H1 (cell line): ENCODE data around the gene SPRYD3. TPM values are rescaled to one million over a fixed set of nuclear protein-coding genes. Genes with fewer than 3 reads are reported as not detected.

Experiments used
- CTCF ChIA-PET: fragments of 300-600 bp; sonication (Branson Sonifier 250); formaldehyde crosslinking; loops from one replicate; lab custom pipeline; 2021; ENCODE audit not compliant: partially characterized antibody; lab: Charles Lee
- POLR2A ChIA-PET: fragments of 300-600 bp; sonication (Branson Sonifier 250); formaldehyde crosslinking; loops from one replicate; lab custom pipeline; 2021; ENCODE audit warnings: inconsistent platforms; ENCODE audit not compliant: partially characterized antibody; lab: Charles Lee
- DNase-seq, 2 experiments: peaks; one replicate each; pipeline versions ENCODE4 v3.0.0 to v3.0.0-alpha.2; 2010 to 2022; ENCODE audit warnings: low spot score in 2 of 2, low read depth in 1 of 2, mixed read lengths in 1 of 2
- FAIRE-seq: peaks from 2 replicates; lab custom pipeline; 2011; peaks lifted over from hg19 to GRCh38; lab: Jason Lieb, UNC
- H2AFZ ChIP-seq: 2 replicates; pipeline ENCODE4 v1.8.1; 2012; ENCODE audit warnings: low read length, inconsistent platforms
- H2AK5ac ChIP-seq: 2 replicates; pipeline ENCODE4 v1.6.1; 2013; ENCODE audit warnings: low read depth, low read length
- H2BK120ac ChIP-seq: replicated peaks from 2 replicates; pipeline ENCODE3; 2013; ENCODE audit warnings: low read depth, low read length, inconsistent platforms
- H2BK12ac ChIP-seq: 2 replicates; pipeline ENCODE4 v1.6.1; 2013; ENCODE audit warnings: low read depth, low read length
- H2BK15ac ChIP-seq: 2 replicates; pipeline ENCODE4 v1.6.1; 2013; ENCODE audit warnings: low read length
- H2BK20ac ChIP-seq: 2 replicates; pipeline ENCODE4 v1.6.1; 2013; ENCODE audit warnings: low read length
- H2BK5ac ChIP-seq: 2 replicates; pipeline ENCODE4 v1.6.1; 2013; ENCODE audit warnings: low read depth, low read length
- H3K14ac ChIP-seq: 2 replicates; pipeline ENCODE4 v1.6.1; 2013; ENCODE audit warnings: inconsistent platforms; ENCODE audit not compliant: insufficient read length
- H3K18ac ChIP-seq: 2 replicates; pipeline ENCODE4 v1.6.1; 2013; ENCODE audit warnings: low read length; ENCODE audit errors: extremely low read depth
- H3K23ac ChIP-seq: 2 replicates; pipeline ENCODE4 v1.6.1; 2013; ENCODE audit warnings: inconsistent platforms; ENCODE audit not compliant: insufficient read length
- H3K23me2 ChIP-seq: 2 replicates; pipeline ENCODE4 v1.6.1; 2013; ENCODE audit warnings: low read depth, low read length
- H3K27ac ChIP-seq: 2 replicates; pipeline ENCODE4 v1.6.1; 2011; ENCODE audit warnings: low read depth, low read length, inconsistent platforms
- H3K27me3 ChIP-seq, 4 experiments: replicated peaks in 1 of 4; 1 replicate in 1 of 4; 2 replicates in 3 of 4; pipeline versions ENCODE4 v1.6.1 to v1.8.1; 2011 to 2013; ENCODE audit warnings: low read length in 3 of 4, mild to moderate bottlenecking in 3 of 4, inconsistent platforms in 2 of 4, mixed read lengths in 2 of 4, moderate library complexity in 1 of 4; ENCODE audit not compliant: control insufficient read depth in 3 of 4, insufficient read depth in 3 of 4; ENCODE audit errors: extremely low read depth in 1 of 4
- H3K36me3 ChIP-seq, 4 experiments: 2 replicates each; pipeline versions ENCODE4 v1.6.1 to v1.8.1; 2011 to 2013; ENCODE audit warnings: mild to moderate bottlenecking in 4 of 4, low read length in 3 of 4, moderate library complexity in 2 of 4, control low read depth in 1 of 4, inconsistent platforms in 1 of 4; ENCODE audit not compliant: insufficient read depth in 4 of 4, control insufficient read depth in 2 of 4
- H3K4ac ChIP-seq: replicated peaks from 2 replicates; pipeline ENCODE3; 2013; ENCODE audit warnings: low read length, low read depth, mixed read lengths, inconsistent platforms; ENCODE audit not compliant: insufficient read length
- H3K4me1 ChIP-seq, 4 experiments: replicated peaks in 1 of 4; 1 replicate in 1 of 4; 2 replicates in 3 of 4; pipeline versions ENCODE4 v1.6.1 to v1.8.1; 2011 to 2013; ENCODE audit warnings: low read length in 3 of 4, inconsistent platforms in 2 of 4, mixed read lengths in 1 of 4; ENCODE audit not compliant: insufficient read depth in 4 of 4, control insufficient read depth in 3 of 4
- H3K4me2 ChIP-seq, 2 experiments: 2 replicates each; pipeline versions ENCODE4 v1.6.1 to v1.8.1; 2011 to 2013; ENCODE audit warnings: low read depth in 2 of 2, low read length in 2 of 2, control low read depth in 1 of 2, inconsistent platforms in 1 of 2, mild to moderate bottlenecking in 1 of 2; ENCODE audit not compliant: insufficient read depth in 1 of 2
- H3K4me3 ChIP-seq, 4 experiments: fragments of 200-600, 300-600 bp in 1 of 4; sonication (generic), shearing (Covaris generic), sonication (Bioruptor Twin) in 1 of 4; 2 replicates each; pipeline versions ENCODE4 v1.5.1 to v1.8.1; 2011 to 2016; ENCODE audit warnings: low read length in 4 of 4, low read depth in 3 of 4, control low read depth in 2 of 4, inconsistent platforms in 2 of 4, mild to moderate bottlenecking in 2 of 4, mixed read lengths in 1 of 4, moderate library complexity in 1 of 4; ENCODE audit not compliant: insufficient read depth in 2 of 4; ENCODE audit errors: extremely low read depth in 1 of 4
- H3K56ac ChIP-seq: replicated peaks from 2 replicates; pipeline ENCODE3; 2013; ENCODE audit warnings: low read depth, mild to moderate bottlenecking, mixed read lengths, low read length, inconsistent platforms; ENCODE audit not compliant: insufficient read length
- H3K79me1 ChIP-seq: 2 replicates; pipeline ENCODE4 v1.6.1; 2013; ENCODE audit warnings: low read depth, low read length, control low read depth
- H3K79me2 ChIP-seq, 2 experiments: 2 replicates each; pipeline versions ENCODE4 v1.6.1 to v1.8.1; 2012 to 2013; ENCODE audit warnings: low read length in 2 of 2, mild to moderate bottlenecking in 2 of 2, inconsistent platforms in 1 of 2; ENCODE audit not compliant: insufficient read depth in 2 of 2, control insufficient read depth in 1 of 2
- H3K9ac ChIP-seq, 4 experiments: replicated peaks in 1 of 4; 1 replicate in 1 of 4; 2 replicates in 3 of 4; pipeline versions ENCODE4 v1.6.1 to v1.8.1; 2011 to 2013; ENCODE audit warnings: low read depth in 3 of 4, low read length in 3 of 4, control low read depth in 2 of 4, mild to moderate bottlenecking in 2 of 4, moderate library complexity in 2 of 4, inconsistent platforms in 1 of 4; ENCODE audit errors: extremely low read depth in 1 of 4
- H3K9me3 ChIP-seq, 2 experiments: 2 replicates each; pipeline versions ENCODE4 v1.6.1 to v1.8.1; 2012 to 2013; ENCODE audit warnings: mild to moderate bottlenecking in 2 of 2, moderate library complexity in 2 of 2, control low read depth in 1 of 2, inconsistent platforms in 1 of 2, low read depth in 1 of 2, low read length in 1 of 2, mixed read lengths in 1 of 2; ENCODE audit not compliant: insufficient read depth in 2 of 2
- H4K20me1 ChIP-seq, 2 experiments: replicated peaks in 1 of 2; 2 replicates each; pipeline versions ENCODE3 to v1.8.1; 2011 to 2013; ENCODE audit warnings: inconsistent platforms in 2 of 2, low read length in 2 of 2, mild to moderate bottlenecking in 1 of 2; ENCODE audit not compliant: insufficient read depth in 2 of 2, control insufficient read depth in 1 of 2
- H4K5ac ChIP-seq: 2 replicates; pipeline ENCODE4 v1.6.1; 2013; ENCODE audit warnings: low read length, low read depth, mixed read lengths, inconsistent platforms; ENCODE audit not compliant: insufficient read length
- H4K8ac ChIP-seq: 2 replicates; pipeline ENCODE4 v1.8.0; 2013; ENCODE audit warnings: mild to moderate bottlenecking, moderate library complexity, low read length, inconsistent platforms; ENCODE audit not compliant: insufficient read depth; ENCODE audit errors: extremely low read depth
- H4K91ac ChIP-seq: replicated peaks from 2 replicates; pipeline ENCODE3; 2013; ENCODE audit warnings: low read length, mixed read lengths, inconsistent platforms; ENCODE audit not compliant: insufficient read length
- BCL11A ChIP-seq, 2 experiments: IDR thresholded peaks; one replicate each; pipeline ENCODE4 v1.6.1; 2011; ENCODE audit warnings: low read depth in 2 of 2, low read length in 2 of 2, mild to moderate bottlenecking in 2 of 2
- BRCA1 ChIP-seq: IDR thresholded peaks from 2 replicates; pipeline ENCODE4 v1.6.1; 2012; ENCODE audit warnings: low read depth, low read length, improper control_type of control experiment
- GABPA ChIP-seq: IDR thresholded peaks from 2 replicates; pipeline ENCODE4 v1.6.1; 2011; ENCODE audit warnings: mild to moderate bottlenecking, low read length, moderate library complexity, borderline replicate concordance; ENCODE audit not compliant: insufficient read depth
- MAX ChIP-seq: IDR thresholded peaks from 2 replicates; pipeline ENCODE4 v1.6.1; 2012; ENCODE audit warnings: inconsistent platforms
- SUZ12 ChIP-seq: fragments of 200-600 bp; sonication (generic); IDR thresholded peaks from 2 replicates; pipeline ENCODE4 v1.6.1; 2012; ENCODE audit warnings: mild to moderate bottlenecking, inconsistent platforms, low read length, moderate library complexity, mixed read lengths
- WGBS, 2 experiments: shearing (Covaris generic) in 1 of 2; methylation state at CpG; one replicate each; pipeline versions ENCODE4 v1.1.6 to v1.1.7; 2013 to 2015; ENCODE audit warnings: low lambda C conversion rate in 2 of 2, mixed read lengths in 2 of 2, inconsistent platforms in 1 of 2, low coverage in 1 of 2, missing lambda C conversion rate in 1 of 2; ENCODE audit not compliant: insufficient replicate concordance in 2 of 2, insufficient coverage in 1 of 2, insufficient read length in 1 of 2; ENCODE audit errors: extremely low coverage in 1 of 2, missing lambda C conversion rate in 1 of 2; 5-methylcytosine and 5-hydroxymethylcytosine counted together
- polyA plus RNA-seq, 7 experiments: library from polyadenylated mRNA; depleted of rRNA in 3 of 7; stranded (reverse) in 5 of 7; unstranded in 2 of 7; fragments of >200 nt in 5 of 7; fragments of 200-250 nt in 2 of 7; gene quantifications; 1 replicate in 5 of 7; 2 replicates in 1 of 7; 4 replicates in 1 of 7; pipeline versions ENCODE4 v1.2.1 to v1.2.3, GENCODE V29; 2011 to 2013; ENCODE audit warnings: missing spikeins in 2 of 7, mixed read lengths in 2 of 7
- total RNA-seq: library from RNA; stranded (reverse); fragmentation: NEBNext Ultra II Directional; extraction: Animal tissue kit (Norgen Biotek cat#: 25700); gene quantifications from 2 replicates; pipeline ENCODE4 v1.2.1, GENCODE V29; 2021
- TF ChIP-seq, protein P1 (sequence below), 3 experiments: IDR thresholded peaks; 1 replicate in 2 of 3; 2 replicates in 1 of 3; pipeline versions ENCODE4 v1.5.1 to v1.6.1; 2011; ENCODE audit warnings: low read length in 3 of 3, mild to moderate bottlenecking in 3 of 3, inconsistent platforms in 2 of 3, low read depth in 1 of 3, moderate library complexity in 1 of 3; ENCODE audit not compliant: insufficient read depth in 1 of 3; ENCODE audit errors: control extremely low read depth in 1 of 3
- TF ChIP-seq, protein P2 (sequence below): IDR thresholded peaks from 2 replicates; pipeline ENCODE4 v1.6.1; 2012; ENCODE audit warnings: low read length, inconsistent platforms

Gene SPRYD3
- total and polyA plus RNA-seq, 2 of the 8 experiments (the other 6 are each of a cell fraction or from before 2014, with no cell fraction given), result 6.8 to 8.0 TPM

DNA sequence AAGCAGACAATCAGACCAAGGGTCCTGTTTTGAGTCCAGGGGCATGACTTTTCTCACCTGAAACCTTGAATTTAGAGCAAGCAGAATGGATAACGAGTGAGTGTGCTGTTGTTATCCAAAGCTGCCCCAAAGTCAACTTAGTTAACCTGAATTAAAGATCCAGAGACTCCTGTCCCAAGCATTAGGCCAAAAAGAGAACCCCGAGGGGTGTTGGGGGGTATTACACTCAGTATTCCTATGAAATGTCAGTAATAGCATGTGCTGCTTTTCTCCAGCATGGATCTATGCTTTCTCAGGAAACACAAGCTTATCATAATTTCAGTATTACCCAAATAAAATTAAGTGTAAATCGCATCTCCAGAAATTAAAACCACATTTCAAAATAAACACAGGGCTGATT lies 53.9 kb downstream of the SPRYD3 start:
- TF ChIP-seq, protein P1, sequence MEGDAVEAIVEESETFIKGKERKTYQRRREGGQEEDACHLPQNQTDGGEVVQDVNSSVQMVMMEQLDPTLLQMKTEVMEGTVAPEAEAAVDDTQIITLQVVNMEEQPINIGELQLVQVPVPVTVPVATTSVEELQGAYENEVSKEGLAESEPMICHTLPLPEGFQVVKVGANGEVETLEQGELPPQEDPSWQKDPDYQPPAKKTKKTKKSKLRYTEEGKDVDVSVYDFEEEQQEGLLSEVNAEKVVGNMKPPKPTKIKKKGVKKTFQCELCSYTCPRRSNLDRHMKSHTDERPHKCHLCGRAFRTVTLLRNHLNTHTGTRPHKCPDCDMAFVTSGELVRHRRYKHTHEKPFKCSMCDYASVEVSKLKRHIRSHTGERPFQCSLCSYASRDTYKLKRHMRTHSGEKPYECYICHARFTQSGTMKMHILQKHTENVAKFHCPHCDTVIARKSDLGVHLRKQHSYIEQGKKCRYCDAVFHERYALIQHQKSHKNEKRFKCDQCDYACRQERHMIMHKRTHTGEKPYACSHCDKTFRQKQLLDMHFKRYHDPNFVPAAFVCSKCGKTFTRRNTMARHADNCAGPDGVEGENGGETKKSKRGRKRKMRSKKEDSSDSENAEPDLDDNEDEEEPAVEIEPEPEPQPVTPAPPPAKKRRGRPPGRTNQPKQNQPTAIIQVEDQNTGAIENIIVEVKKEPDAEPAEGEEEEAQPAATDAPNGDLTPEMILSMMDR (IDR thresholded peaks at IDR 0.05; ENCODE audit: control extremely low read depth in 1 of 3, insufficient read depth in 1 of 3, low read depth in 1 of 3, low read length in 3 of 3), result no peak
- TF ChIP-seq SUZ12, result no peak
- no peak for TF ChIP-seq BCL11A (IDR thresholded peaks at IDR 0.05; ENCODE audit: low read depth in 2 of 2, low read length in 2 of 2)
- TF ChIP-seq BRCA1, result no peak
- TF ChIP-seq MAX, result no peak
- no peak for TF ChIP-seq GABPA
- TF ChIP-seq, protein P2, sequence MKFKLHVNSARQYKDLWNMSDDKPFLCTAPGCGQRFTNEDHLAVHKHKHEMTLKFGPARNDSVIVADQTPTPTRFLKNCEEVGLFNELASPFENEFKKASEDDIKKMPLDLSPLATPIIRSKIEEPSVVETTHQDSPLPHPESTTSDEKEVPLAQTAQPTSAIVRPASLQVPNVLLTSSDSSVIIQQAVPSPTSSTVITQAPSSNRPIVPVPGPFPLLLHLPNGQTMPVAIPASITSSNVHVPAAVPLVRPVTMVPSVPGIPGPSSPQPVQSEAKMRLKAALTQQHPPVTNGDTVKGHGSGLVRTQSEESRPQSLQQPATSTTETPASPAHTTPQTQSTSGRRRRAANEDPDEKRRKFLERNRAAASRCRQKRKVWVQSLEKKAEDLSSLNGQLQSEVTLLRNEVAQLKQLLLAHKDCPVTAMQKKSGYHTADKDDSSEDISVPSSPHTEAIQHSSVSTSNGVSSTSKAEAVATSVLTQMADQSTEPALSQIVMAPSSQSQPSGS, result no peak
- no peak for DNase-seq

More for the DNA sequence above, 53.9 kb downstream of the SPRYD3 start:
- H4K5ac ChIP-seq, result no peak overlapping the region
- no peak overlapping the region for H3K14ac ChIP-seq
- H2AK5ac ChIP-seq, result no peak overlapping the region
- no peak overlapping the region for H4K8ac ChIP-seq
- ChIA-PET POLR2A (interaction anchor here (6.9 to 35.6 kb wide), 3 partner anchors 10 to 19 kb away, joined by 63 to 711 read pairs (median 97); partner anchors contain the start of gene EIF4B), CTCF (interaction anchor here (1.1 to 3.5 kb wide), 7 partner anchors 11 to 73 kb away, joined by 3 to 32 read pairs (median 6); no protein-coding TSS in a partner anchor)
- no peak overlapping the region for H3K9ac ChIP-seq
- no peak overlapping the region for H3K4ac ChIP-seq
- H3K4me2 ChIP-seq, result no peak overlapping the region
- no peaks in the 10 kb centered on the region for H3K27me3 ChIP-seq
- no peak overlapping the region for H3K27ac ChIP-seq
- no peaks in the 10 kb centered on the region; the same call in 1 of the 2 replicates for H3K79me1 ChIP-seq
- H3K56ac ChIP-seq, result no peak overlapping the region
- no peak overlapping the region for H2BK12ac ChIP-seq
- H3K4me1 ChIP-seq, result no peaks in the 10 kb centered on the region
- no peak for FAIRE-seq
- no peak overlapping the region for H3K4me3 ChIP-seq
- H4K91ac ChIP-seq, result no peak overlapping the region
- H3K23me2 ChIP-seq, result no peaks in the 10 kb centered on the region
- no peak overlapping the region for H3K18ac ChIP-seq
- H2BK5ac ChIP-seq, result no peak overlapping the region
- peaks cover 0 to 11% of the 10 kb centered on the region in 2 experiments; a peak in 1 of 4 replicates for H3K79me2 ChIP-seq
- WGBS, 2 experiments, result 91% methylated on average over 3 of the region's 3 CpGs; no CpG with 5 or more reads in 1 of the 2 experiments
- peaks cover 2 to 11% of the 10 kb centered on the region in 2 experiments for H4K20me1 ChIP-seq
- H3K9me3 ChIP-seq, result no peaks in the 10 kb centered on the region
- no peak overlapping the region for H2AFZ ChIP-seq
- no peak overlapping the region for H2BK120ac ChIP-seq
- no peak overlapping the region for H2BK15ac ChIP-seq
- H3K36me3 ChIP-seq, result peaks cover 26 to 95% (median 73%) of the 10 kb centered on the region in 4 experiments
- no peak overlapping the region for H3K23ac ChIP-seq
- no peak overlapping the region for H2BK20ac ChIP-seq
